Gastrocnemius medialis (tissue), 4 donors: ENCODE results near the gene CFHR5.

ENCODE experiments used
- POLR2A ChIP-seq, 2 donors: fragments of 450-650 bp; IDR thresholded peaks; one replicate each; pipeline ENCODE4 v1.6.1; 2017; ENCODE audit warnings: antibody characterized with exemption in 2 of 2, mild to moderate bottlenecking in 2 of 2, moderate library complexity in 2 of 2
- TF ChIP-seq, protein P1 (sequence below), 5 experiments: fragments of 450-650 bp in 3 of 5; fragments of 200-600 bp in 2 of 5; sonication (generic) in 2 of 5; IDR thresholded peaks in 4 of 5; conservative IDR thresholded peaks in 1 of 5; 1 replicate in 4 of 5; 2 replicates in 1 of 5; pipeline ENCODE4 v1.5.1; 2016 to 2019; ENCODE audit warnings: antibody characterized with exemption in 5 of 5, mild to moderate bottlenecking in 3 of 5, moderate library complexity in 3 of 5

DNA sequence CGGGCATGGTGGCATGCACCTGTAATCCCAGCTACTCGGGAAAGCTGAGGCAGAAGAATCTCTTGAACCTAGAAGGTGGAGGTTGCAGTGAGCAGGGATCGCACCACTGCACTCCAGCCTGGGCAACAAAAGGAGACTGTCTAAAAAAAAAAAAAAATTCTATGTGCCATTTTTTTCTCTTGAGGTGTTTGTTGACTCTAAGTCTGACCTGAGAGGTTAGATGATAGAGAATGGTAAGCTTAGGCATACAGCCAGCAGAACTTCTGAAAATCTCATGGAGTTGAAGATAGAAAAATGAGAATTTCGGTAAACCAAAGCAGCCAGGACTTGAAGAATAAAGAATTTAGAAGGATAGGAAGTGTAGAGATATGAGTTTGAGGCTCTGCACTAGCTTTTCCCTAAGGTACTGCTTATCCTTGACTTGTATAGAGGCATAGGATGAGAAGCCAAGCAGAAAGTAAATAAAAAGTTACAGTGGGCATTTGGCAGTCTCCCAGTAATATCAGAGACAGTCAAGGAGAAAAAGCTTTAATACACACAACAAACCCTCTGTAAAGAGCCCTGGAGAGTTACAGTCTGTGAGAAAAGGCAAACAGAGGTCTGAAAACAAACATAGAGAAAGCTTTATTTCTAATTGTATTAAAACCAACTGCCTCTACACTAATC, 65.5 kb downstream of the CFHR5 start:
- TF ChIP-seq POLR2A (IDR thresholded peaks at IDR 0.05): no peak
- TF ChIP-seq, protein P1, sequence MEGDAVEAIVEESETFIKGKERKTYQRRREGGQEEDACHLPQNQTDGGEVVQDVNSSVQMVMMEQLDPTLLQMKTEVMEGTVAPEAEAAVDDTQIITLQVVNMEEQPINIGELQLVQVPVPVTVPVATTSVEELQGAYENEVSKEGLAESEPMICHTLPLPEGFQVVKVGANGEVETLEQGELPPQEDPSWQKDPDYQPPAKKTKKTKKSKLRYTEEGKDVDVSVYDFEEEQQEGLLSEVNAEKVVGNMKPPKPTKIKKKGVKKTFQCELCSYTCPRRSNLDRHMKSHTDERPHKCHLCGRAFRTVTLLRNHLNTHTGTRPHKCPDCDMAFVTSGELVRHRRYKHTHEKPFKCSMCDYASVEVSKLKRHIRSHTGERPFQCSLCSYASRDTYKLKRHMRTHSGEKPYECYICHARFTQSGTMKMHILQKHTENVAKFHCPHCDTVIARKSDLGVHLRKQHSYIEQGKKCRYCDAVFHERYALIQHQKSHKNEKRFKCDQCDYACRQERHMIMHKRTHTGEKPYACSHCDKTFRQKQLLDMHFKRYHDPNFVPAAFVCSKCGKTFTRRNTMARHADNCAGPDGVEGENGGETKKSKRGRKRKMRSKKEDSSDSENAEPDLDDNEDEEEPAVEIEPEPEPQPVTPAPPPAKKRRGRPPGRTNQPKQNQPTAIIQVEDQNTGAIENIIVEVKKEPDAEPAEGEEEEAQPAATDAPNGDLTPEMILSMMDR (IDR thresholded peaks at IDR 0.05 in 4 of 5, conservative IDR thresholded peaks at IDR 0.05 in 1 of 5): no peak
